Measurements from ENCODE around the gene ATXN1. TPM values are rescaled to one million over a fixed set of nuclear protein-coding genes. Genes with fewer than 3 reads are reported as not detected.

Gene ATXN1
- total and polyA plus RNA-seq, 2 of the 8 experiments (the other 6 are each of a cell fraction or from before 2014, with no cell fraction given), result 1.6 to 4.0 TPM

DNA sequence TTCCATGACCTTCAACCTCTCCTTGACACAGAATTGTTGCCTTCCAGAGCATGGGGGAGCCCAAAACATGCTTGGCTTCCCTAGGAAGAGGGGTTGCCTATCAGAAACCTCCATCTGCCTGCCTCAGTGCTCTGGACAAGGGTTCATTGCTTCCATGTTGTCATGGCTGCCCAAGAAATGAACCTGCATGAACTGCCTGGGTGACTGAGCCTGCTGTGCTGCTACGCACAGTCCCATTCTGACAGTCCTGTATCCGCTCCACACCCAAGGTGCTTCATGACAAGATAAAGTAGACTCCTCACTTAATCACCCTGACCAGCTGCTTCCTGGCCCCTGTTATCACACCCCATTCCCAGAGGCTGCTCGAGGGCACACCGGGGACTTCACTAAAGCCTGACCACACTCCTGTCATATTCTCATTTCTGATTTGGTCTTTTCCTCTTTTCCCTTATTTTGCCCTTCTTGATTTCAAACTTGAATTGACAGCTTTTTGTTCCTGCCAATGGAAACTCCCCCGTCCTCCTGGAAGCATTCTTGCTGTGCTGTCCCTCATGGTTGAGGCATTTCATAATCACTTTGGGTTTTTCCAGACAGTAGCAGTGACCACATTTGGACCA lies 491.0 kb downstream of the ATXN1 start:
- Histone ChIP-seq H4K8ac (ENCODE audit: extremely low read depth, insufficient read depth, low read length) (no peak overlapping the region), H3K23me2 (ENCODE audit: low read depth, low read length) (no peaks in the 10 kb centered on the region), H3K36me3 (ENCODE audit: control insufficient read depth in 2 of 4, insufficient read depth in 4 of 4, low read length in 3 of 4) (no peaks in the 10 kb centered on the region; a peak in 1 of 8 replicates), H2AK5ac (ENCODE audit: low read depth, low read length) (no peak overlapping the region), H3K4ac (replicated peaks; ENCODE audit: insufficient read length, low read depth, low read length) (no peak overlapping the region), H3K9ac (replicated peaks in 1 of 4; ENCODE audit: extremely low read depth in 1 of 4, low read depth in 3 of 4, low read length in 3 of 4) (no peak overlapping the region), H3K79me1 (ENCODE audit: low read depth, low read length) (no peaks in the 10 kb centered on the region), H3K4me1 (replicated peaks in 1 of 4; ENCODE audit: control insufficient read depth in 3 of 4, insufficient read depth in 4 of 4, low read length in 3 of 4) (no peaks in the 10 kb centered on the region), H2BK12ac (ENCODE audit: low read depth, low read length) (no peak overlapping the region), H3K23ac (ENCODE audit: insufficient read length) (no peak overlapping the region), H3K27ac (ENCODE audit: low read depth, low read length) (no peak overlapping the region), H4K20me1 (replicated peaks in 1 of 2; ENCODE audit: control insufficient read depth in 1 of 2, insufficient read depth in 2 of 2, low read length in 2 of 2) (no peaks in the 10 kb centered on the region), H2AFZ (ENCODE audit: low read length) (no peak overlapping the region), H4K91ac (replicated peaks; ENCODE audit: insufficient read length, low read length) (no peak overlapping the region), H3K79me2 (ENCODE audit: control insufficient read depth in 1 of 2, insufficient read depth in 2 of 2, low read length in 2 of 2) (no peaks in the 10 kb centered on the region), H3K18ac (ENCODE audit: extremely low read depth, low read length) (no peak overlapping the region), H2BK5ac (ENCODE audit: low read depth, low read length) (no peak overlapping the region), H3K9me3 (ENCODE audit: insufficient read depth in 2 of 2, low read depth in 1 of 2, low read length in 1 of 2) (no peaks in the 10 kb centered on the region), H3K14ac (ENCODE audit: insufficient read length) (no peak overlapping the region), H3K56ac (replicated peaks; ENCODE audit: insufficient read length, low read depth, low read length) (no peak overlapping the region), H2BK120ac (replicated peaks; ENCODE audit: low read depth, low read length) (no peak overlapping the region), H2BK20ac (ENCODE audit: low read length) (no peak overlapping the region), H3K4me3 (ENCODE audit: extremely low read depth in 1 of 4, insufficient read depth in 2 of 4, low read depth in 3 of 4, low read length in 4 of 4) (no peak overlapping the region), H3K27me3 (replicated peaks in 1 of 4; ENCODE audit: control insufficient read depth in 3 of 4, extremely low read depth in 1 of 4, insufficient read depth in 3 of 4, low read length in 3 of 4) (no peaks in the 10 kb centered on the region), H3K4me2 (ENCODE audit: insufficient read depth in 1 of 2, low read depth in 2 of 2, low read length in 2 of 2) (no peak overlapping the region), H2BK15ac (ENCODE audit: low read length) (no peak overlapping the region), H4K5ac (ENCODE audit: insufficient read length, low read depth, low read length) (no peak overlapping the region)
- 97% methylated on average over 5 of the region's 5 CpGs; no CpG with 5 or more reads in 1 of the 2 experiments for WGBS, 2 experiments (ENCODE audit: extremely low coverage in 1 of 2, insufficient coverage in 1 of 2, insufficient read length in 1 of 2, insufficient replicate concordance in 2 of 2, low coverage in 1 of 2, low lambda C conversion rate in 2 of 2, missing lambda C conversion rate in 1 of 2)
- CTCF ChIA-PET (ENCODE audit: partially characterized antibody), result interaction anchor here (0.8 to 1.7 kb wide), 4 partner anchors 9 to 89 kb away, joined by 3 to 11 read pairs (median 3); no protein-coding TSS in a partner anchor
- POLR2A ChIA-PET (ENCODE audit: partially characterized antibody), result no interaction called here
- FAIRE-seq (no peak), DNase-seq (ENCODE audit: low read depth in 1 of 2, low spot score in 2 of 2) (no peak)
- no peak for TF ChIP-seq RNF2 (IDR thresholded peaks at IDR 0.05; ENCODE audit: borderline replicate concordance, low read depth, low read length, missing control alignments, poor library complexity, severe bottlenecking)
- TF ChIP-seq, protein P1, sequence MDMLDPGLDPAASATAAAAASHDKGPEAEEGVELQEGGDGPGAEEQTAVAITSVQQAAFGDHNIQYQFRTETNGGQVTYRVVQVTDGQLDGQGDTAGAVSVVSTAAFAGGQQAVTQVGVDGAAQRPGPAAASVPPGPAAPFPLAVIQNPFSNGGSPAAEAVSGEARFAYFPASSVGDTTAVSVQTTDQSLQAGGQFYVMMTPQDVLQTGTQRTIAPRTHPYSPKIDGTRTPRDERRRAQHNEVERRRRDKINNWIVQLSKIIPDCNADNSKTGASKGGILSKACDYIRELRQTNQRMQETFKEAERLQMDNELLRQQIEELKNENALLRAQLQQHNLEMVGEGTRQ (IDR thresholded peaks at IDR 0.05; ENCODE audit: low read length), result no peak
- TF ChIP-seq MAFK (IDR thresholded peaks at IDR 0.05; ENCODE audit: low read depth, low read length), result no peak
